Heart left ventricle (tissue), 16 donors: ENCODE measurements around the gene TRMT10C. TPM values are rescaled to one million over a fixed set of nuclear protein-coding genes. Genes with fewer than 3 reads are reported as not detected.
"Not testable (repeated sequence)": the region's sequence is repeated elsewhere in the genome, so short reads cannot be mapped to it uniquely, and the experiment has no call there.

ENCODE experiments used
- ATAC-seq, 4 donors: fragments of 200-7000 bp; cut with Tn5 transposase; one replicate each; pipeline ENCODE4 v1.9.1; 2020 to 2022; ENCODE audit warnings: moderate library complexity in 4 of 4, mild to moderate bottlenecking in 3 of 4, moderate number of reproducible peaks in 1 of 4
- DNase-seq, 5 donors: peaks; one replicate each; pipeline ENCODE4 v3.0.0-alpha.2; 2020
- H3K27ac ChIP-seq, 12 donors: fragments of 200-600 bp; sonication (generic) in 4 of 12; one replicate each; pipeline versions ENCODE4 v1.5.0 to v1.8.0; 2016 to 2022; ENCODE audit warnings: mild to moderate bottlenecking in 2 of 12
- H3K27me3 ChIP-seq, 9 donors: fragments of 200-600 bp; sonication (generic) in 2 of 9; one replicate each; pipeline versions ENCODE4 v1.5.1 to v1.8.0; 2016 to 2022; ENCODE audit warnings: mild to moderate bottlenecking in 3 of 9
- H3K36me3 ChIP-seq, 9 donors: fragments of 200-600 bp; sonication (generic) in 2 of 9; one replicate each; pipeline versions ENCODE4 v1.5.0 to v1.8.0; 2018 to 2022; ENCODE audit warnings: mild to moderate bottlenecking in 2 of 9
- H3K4me1 ChIP-seq, 12 donors: fragments of 200-600 bp; sonication (generic) in 4 of 12; one replicate each; pipeline versions ENCODE4 v1.5.0 to v1.8.0; 2016 to 2022; ENCODE audit warnings: mild to moderate bottlenecking in 3 of 12
- H3K4me3 ChIP-seq, 12 donors: fragments of 200-600 bp; sonication (generic) in 4 of 12; one replicate each; pipeline versions ENCODE4 v1.5.0 to v1.8.0; 2017 to 2022; ENCODE audit warnings: mild to moderate bottlenecking in 9 of 12, moderate library complexity in 4 of 12
- H3K9me3 ChIP-seq, 12 donors: fragments of 200-600 bp; sonication (generic) in 4 of 12; one replicate each; pipeline versions ENCODE4 v1.5.0 to v1.8.0; 2016 to 2022; ENCODE audit warnings: mild to moderate bottlenecking in 1 of 12
- CTCF ChIP-seq, 12 donors: fragments of 200-600 bp; sonication (generic) in 4 of 12; IDR thresholded peaks; one replicate each; pipeline versions ENCODE4 v1.5.0 to v1.8.0; 2018 to 2022; ENCODE audit warnings: antibody characterized with exemption in 12 of 12, mild to moderate bottlenecking in 5 of 12
- POLR2A ChIP-seq, 2 donors: fragments of 450-650 bp; IDR thresholded peaks; one replicate each; pipeline ENCODE4 v1.6.1; 2017; ENCODE audit warnings: antibody characterized with exemption in 2 of 2, mild to moderate bottlenecking in 2 of 2, moderate library complexity in 2 of 2
- WGBS, 4 donors: extraction: QIAGEN DNeasy Blood & Tissue Kit in 2 of 4; methylation state at CpG; one replicate each; pipeline versions ENCODE4 v1.1.5 to v1.1.7; 2013 to 2018; 5-methylcytosine and 5-hydroxymethylcytosine counted together
- intact Hi-C, 10 donors: fragments of 100-400 bp; cut with DNase I; formaldehyde crosslinking; loops; one replicate each; pipeline versions ENCODE4 v1.11.1 to v1.14.2; 2022
- polyA plus RNA-seq, 2 donors: library from polyadenylated mRNA; stranded (reverse); fragments of 200-250 nt; gene quantifications; one replicate each; pipeline ENCODE4 v1.2.3, GENCODE V29; 2013
- total RNA-seq, 9 donors: library from RNA; depleted of rRNA in 2 of 9; stranded (reverse); fragments of >200 nt in 2 of 9; fragmentation: NEBNext Ultra II Directional in 3 of 9; extraction: Animal tissue kit (Norgen Biotek cat#: 25700) in 3 of 9; gene quantifications; one replicate each; pipeline versions ENCODE4 v1.1.0 to v1.2.4, GENCODE V29; 2016 to 2023
- donor health status: ischemic (EF 13 %, LVEDD 7.1; RV severe dilation, severe dysfunction).
- donor health status: healthy with polysubstance abuse.
- donor health status: DM: no; HTN: yes; CAD: no.
- donor health status: DM: no; HTN: no; CAD: no.
- donor health status: ischemic (EF 25% LVEDD 6.9; RV normal size, moderate dysfunction).
- donor health status: ischemic (EF 25% LVEDD 5.7; RV mildly dilated, moderate dysfunction).
- donor health status: healthy.
- donor health status: DM: yes; HTN: yes; CAD: no.
- donor health status: ischemic (EF 35%, LVEDD 5.7; RV mildly dilated, moderate dysfunction).
- donor health status: nonischemic (EF 11% LVEDD 7.7; RV severe dilation, severe dysfunction).
- donor health status: DM: yes; HTN: yes; CAD: no.
- donor health status: PGD.
- donor health status: ischemic (EF 29% LVEDD 5.4; RV normal size, mild dysfunction).
- donor health status: nonischemic (EF 23%, LVEDD 6.1; RV moderate dilation, normal function).

The TRMT10C gene
- total and polyA plus RNA-seq, 11 donors: 21.1 to 36.2 (median 26.4) TPM

- ATAC-seq (no peak), DNase-seq (no peak)
- Histone ChIP-seq H3K4me1 (peaks cover 0 to 5% (median 0%) of the 10 kb centered on the region in 12 donors), H3K27me3 (no peaks in the 10 kb centered on the region), H3K9me3 (no peaks in the 10 kb centered on the region), H3K4me3 (no peak overlapping the region), H3K36me3 (no peaks in the 10 kb centered on the region), H3K27ac (no peak overlapping the region)
- WGBS, 4 donors: 94 to 100% (median 96%) methylated on average over 1 of the region's 1 CpG
- intact Hi-C loops: no loop called here
- no peak for TF ChIP-seq CTCF (IDR thresholded peaks at IDR 0.05)
- no peak for TF ChIP-seq POLR2A (IDR thresholded peaks at IDR 0.05)
These were observed 25.4 kb upstream of the TRMT10C start for GRCh38 chr3:101536266-101536665.

- H3K4me3 ChIP-seq, ATAC-seq, H3K27me3 ChIP-seq, H3K9me3 ChIP-seq, intact Hi-C loops, H3K36me3 ChIP-seq, DNase-seq, H3K4me1 ChIP-seq, H3K27ac ChIP-seq: not testable (repeated sequence)
- 73 to 88% (median 79%) methylated on average over 1 of the region's 1 CpG for WGBS, 4 donors
These were observed 24.7 kb upstream of the TRMT10C start for GRCh38 chr3:101536955-101537354.

DNA sequence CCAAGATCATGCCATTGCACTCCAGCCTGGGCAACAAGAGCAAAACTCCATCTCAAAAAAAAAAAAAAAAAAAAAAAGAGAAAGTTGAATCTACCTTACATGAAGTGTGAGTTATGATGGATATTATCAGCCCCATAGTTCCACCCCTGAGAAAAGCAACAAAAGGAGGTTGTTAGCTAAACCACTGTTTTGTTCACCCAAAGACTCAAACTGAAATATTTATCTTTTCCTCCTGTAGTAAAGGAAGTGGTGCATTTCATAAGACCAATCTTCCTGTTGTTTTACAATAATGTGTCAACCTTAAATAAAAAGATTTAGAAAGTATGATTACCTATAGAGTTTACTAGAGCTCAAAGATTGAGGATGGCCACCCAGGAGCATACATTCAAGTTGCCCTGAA, 18.7 kb upstream of the TRMT10C start:
- no peaks in the 10 kb centered on the region for H3K9me3 ChIP-seq
- no peak for TF ChIP-seq POLR2A (IDR thresholded peaks at IDR 0.05)
- TF ChIP-seq CTCF (IDR thresholded peaks at IDR 0.05): no peak
- H3K27me3 ChIP-seq: no peaks in the 10 kb centered on the region
- no peaks in the 10 kb centered on the region for H3K36me3 ChIP-seq
- H3K4me1 ChIP-seq: no peaks in the 10 kb centered on the region
- H3K4me3 ChIP-seq: no peak overlapping the region
- DNase-seq (no peak), ATAC-seq (no peak)
- no peak overlapping the region for H3K27ac ChIP-seq
- intact Hi-C loops: no loop called here

DNA sequence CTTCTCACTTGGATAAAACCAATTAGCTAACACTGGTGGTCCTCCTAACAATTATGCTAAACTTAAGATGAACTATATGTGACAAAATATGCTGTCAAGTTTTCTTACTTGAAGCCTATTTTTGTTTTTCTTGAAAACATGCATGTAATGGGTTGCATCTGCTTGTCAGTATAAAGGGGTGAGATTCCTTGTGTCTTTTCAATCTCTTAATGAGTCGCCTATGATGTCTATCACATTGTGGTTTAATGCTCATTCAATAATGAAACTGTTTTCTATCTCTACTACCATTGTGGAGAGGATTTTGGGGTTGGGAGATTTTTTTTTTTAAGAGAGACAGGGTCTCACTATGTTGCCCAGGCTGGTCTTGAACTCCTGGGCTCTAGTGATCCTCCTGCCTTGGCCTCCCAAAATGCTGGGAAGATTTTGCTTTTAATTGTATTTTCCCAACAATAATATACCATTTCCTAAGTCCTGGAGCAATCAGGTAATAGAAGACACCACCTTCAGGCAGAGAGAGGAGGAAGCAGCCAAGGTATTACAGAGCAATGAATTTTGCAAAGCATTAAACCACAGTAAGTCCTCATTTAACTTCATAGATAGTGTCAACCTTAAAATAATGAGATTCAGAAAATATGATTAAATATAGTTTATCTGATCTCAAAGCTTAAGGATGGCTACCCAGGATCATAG, 17.4 kb upstream of the TRMT10C start:
- WGBS, 4 donors: 82 to 91% (median 87%) methylated on average over 1 of the region's 1 CpG
- H3K4me3 ChIP-seq: no peak overlapping the region

More for the DNA sequence above, 17.4 kb upstream of the TRMT10C start:
- H3K27me3 ChIP-seq: no peaks in the 10 kb centered on the region
- ATAC-seq (no peak), DNase-seq (no peak)
- H3K4me1 ChIP-seq: no peaks in the 10 kb centered on the region
- no peaks in the 10 kb centered on the region for H3K9me3 ChIP-seq
- H3K27ac ChIP-seq: no peak overlapping the region
- TF ChIP-seq POLR2A (IDR thresholded peaks at IDR 0.05) (no peak), CTCF (IDR thresholded peaks at IDR 0.05) (no peak)
- H3K36me3 ChIP-seq: no peaks in the 10 kb centered on the region
- intact Hi-C loops: no loop called here
